Stimulated activated CD8-positive, alpha-beta memory T cell treated with anti-CD3 and anti-CD28 coated beads, Interleukin-12 subunit alpha, Interleukin-12 subunit beta, amount 100 ng/mL, for 24 hours (primary cell): ENCODE results near the gene GJB5.

Experiments used
- DNase-seq: peaks from one replicate; pipeline ENCODE4 v3.0.0-alpha.2; 2020; ENCODE audit errors: extremely low read depth

GJB5 gene

GRCh38 chr1:34776911-34777310, 22.1 kb downstream of the GJB5 start:
- no peak for DNase-seq

- no peak for DNase-seq
Observed at GRCh38 chr1:34777519-34778321, 22.9 kb downstream of the GJB5 start.

GRCh38 chr1:34778381-34778780, 23.5 kb downstream of the GJB5 start:
- no peak for DNase-seq

- no peak for DNase-seq
Observed at GRCh38 chr1:34779005-34779404, 24.2 kb downstream of the GJB5 start.

- no peak for DNase-seq
Observed at GRCh38 chr1:34779526-34779925, 24.7 kb downstream of the GJB5 start.

- DNase-seq: no peak
Observed at GRCh38 chr1:34779962-34780361, 25.1 kb downstream of the GJB5 start.

GRCh38 chr1:34780528-34780927, 25.7 kb downstream of the GJB5 start:
- DNase-seq: no peak

GRCh38 chr1:34781071-34781843, 26.4 kb downstream of the GJB5 start, which contains the start of gene GJB3:
Gene GJB3, plus strand, starts transcription at chr1:34781214. Its CDS starts 3,549 bp downstream, at chr1:34784763.
- DNase-seq: no peak

- no peak for DNase-seq
Observed at GRCh38 chr1:34781844-34782391, 27.1 kb downstream of the GJB5 start.

- DNase-seq: no peak
Observed at GRCh38 chr1:34784751-34785221, 29.9 kb downstream of the GJB5 start.

- DNase-seq: no peak
Observed at GRCh38 chr1:34785231-34785874, 30.5 kb downstream of the GJB5 start.

GRCh38 chr1:34785875-34786470, 31.1 kb downstream of the GJB5 start:
- DNase-seq: no peak

- DNase-seq: peak; percentile 20
Observed at GRCh38 chr1:34786521-34787325, 31.9 kb downstream of the GJB5 start.

- DNase-seq: no peak
Observed at GRCh38 chr1:34787461-34788420, 32.9 kb downstream of the GJB5 start.

GRCh38 chr1:34790985-34791384, 36.1 kb downstream of the GJB5 start:
- no peak for DNase-seq

GRCh38 chr1:34792424-34792823, 37.6 kb downstream of the GJB5 start:
- DNase-seq: no peak

GRCh38 chr1:34792868-34793727, 38.3 kb downstream of the GJB5 start, which contains the start of gene GJA4:
Gene GJA4, plus strand, starts transcription at chr1:34792999. Its CDS starts 1,215 bp downstream, at chr1:34794214.
- no peak for DNase-seq

GRCh38 chr1:34794001-34794789, 39.3 kb downstream of the GJB5 start:
- no peak for DNase-seq
